T47D (cell line): ENCODE results near the gene HELZ.
"Not testable (repeated sequence)": the region's sequence is repeated elsewhere in the genome, so short reads cannot be mapped to it uniquely, and the experiment has no call there.

Experiments
- DNase-seq, 2 experiments: peaks; one replicate each; pipeline versions ENCODE4 v3.0.0 to v3.0.0-alpha.2; 2011 to 2012; ENCODE audit warnings: low read depth in 1 of 2, low spot score in 1 of 2
- JUND ChIP-seq: IDR thresholded peaks from 2 replicates; pipeline ENCODE4 v1.6.1; 2012; ENCODE audit warnings: low read depth
- in situ Hi-C: cut with HindIII; loops from 2 replicates; pipeline ENCODE4 v1.10.0; 2016; ENCODE audit warnings: low sequenced_read_pairs, low pct_unique_long_range_greater_than_20kb

HELZ gene

GRCh38 chr17:67096609-67097008 lies 148.4 kb downstream of the HELZ start:
- TF ChIP-seq JUND, result no peak
- in situ Hi-C loops, result no loop called here
- no peak for DNase-seq

GRCh38 chr17:67095803-67096202 lies 149.2 kb downstream of the HELZ start:
- no peak for TF ChIP-seq JUND
- in situ Hi-C loops, result no loop called here
- DNase-seq, result no peak

- in situ Hi-C loops, DNase-seq: not testable (repeated sequence)
Observed at GRCh38 chr17:67095291-67095690, 149.7 kb downstream of the HELZ start.

- no peak for TF ChIP-seq JUND
- in situ Hi-C loops, result no loop called here
- DNase-seq, result no peak
Observed at GRCh38 chr17:67093348-67093747, 151.6 kb downstream of the HELZ start.

- DNase-seq, in situ Hi-C loops: not testable (repeated sequence)
Observed at GRCh38 chr17:67092710-67093109, 152.3 kb downstream of the HELZ start.

- in situ Hi-C loops, result no loop called here
- TF ChIP-seq JUND, result no peak
- no peak for DNase-seq
Observed at GRCh38 chr17:67092291-67092690, 152.7 kb downstream of the HELZ start.

- DNase-seq, result no peak
- in situ Hi-C loops, result no loop called here
- TF ChIP-seq JUND, result no peak
Observed at GRCh38 chr17:67090341-67090740, 154.7 kb downstream of the HELZ start.

- no peak for DNase-seq
- no peak for TF ChIP-seq JUND
- in situ Hi-C loops, result no loop called here
Observed at GRCh38 chr17:67088639-67089038, 156.4 kb downstream of the HELZ start.

GRCh38 chr17:67085406-67085805 lies 159.6 kb downstream of the HELZ start:
- in situ Hi-C loops, result no loop called here
- TF ChIP-seq JUND, result no peak
- DNase-seq, result no peak

GRCh38 chr17:67082107-67082506 lies 162.9 kb downstream of the HELZ start:
- no peak for TF ChIP-seq JUND
- DNase-seq, result no peak
- in situ Hi-C loops, result no loop called here

- DNase-seq, result no peak
- in situ Hi-C loops, result no loop called here
- TF ChIP-seq JUND, result no peak
Observed at GRCh38 chr17:67080804-67081203, 164.2 kb downstream of the HELZ start.

- no peak for TF ChIP-seq JUND
- DNase-seq, result no peak
- in situ Hi-C loops, result no loop called here
Observed at GRCh38 chr17:67079491-67079890, 165.5 kb downstream of the HELZ start.

- DNase-seq, result no peak
- in situ Hi-C loops, result no loop called here
- TF ChIP-seq JUND, result no peak
Observed at GRCh38 chr17:67078292-67078691, 166.7 kb downstream of the HELZ start.

GRCh38 chr17:67076290-67076689 lies 168.7 kb downstream of the HELZ start:
- DNase-seq, result no peak
- in situ Hi-C loops, result no loop called here
- no peak for TF ChIP-seq JUND

- in situ Hi-C loops, result no loop called here
- no peak for TF ChIP-seq JUND
- no peak for DNase-seq
Observed at GRCh38 chr17:67074781-67075180, 170.2 kb downstream of the HELZ start.
